CD14-positive monocyte (primary cell): ENCODE measurements around the gene SIM1. TPM values are rescaled to one million over a fixed set of nuclear protein-coding genes. Genes with fewer than 3 reads are reported as not detected.

Source experiments
- DNase-seq, 3 donors: peaks; one replicate each; pipeline ENCODE4 v3.0.0-alpha.2; 2011 to 2022
- H2AFZ ChIP-seq: 2 replicates; pipeline ENCODE4 v1.6.0; 2012; ENCODE audit warnings: mild to moderate bottlenecking, low read depth, low read length, inconsistent platforms; ENCODE audit not compliant: insufficient read depth, poor library complexity, severe bottlenecking
- H3K27ac ChIP-seq, 2 donors: 1 replicate in 1 of 2; 2 replicates in 1 of 2; pipeline ENCODE4 v1.5.1; 2012 to 2013; ENCODE audit warnings: low read length in 2 of 2, control low read depth in 1 of 2, inconsistent platforms in 1 of 2, low read depth in 1 of 2, mild to moderate bottlenecking in 1 of 2
- H3K27me3 ChIP-seq, 2 donors: one replicate each; pipeline versions ENCODE4 v1.6.0 to v1.6.1; 2011 to 2013; ENCODE audit warnings: low read length in 2 of 2; ENCODE audit not compliant: control insufficient read depth in 2 of 2, insufficient read depth in 2 of 2
- H3K36me3 ChIP-seq, 2 donors: replicated peaks in 1 of 2; 1 replicate in 1 of 2; 2 replicates in 1 of 2; pipeline versions ENCODE4 v1.5.1 to v1.6.1; 2012 to 2013; ENCODE audit warnings: low read length in 2 of 2, control low read depth in 1 of 2, inconsistent platforms in 1 of 2, mild to moderate bottlenecking in 1 of 2; ENCODE audit not compliant: insufficient read depth in 2 of 2, control insufficient read depth in 1 of 2
- H3K4me1 ChIP-seq, 2 donors: 1 replicate in 1 of 2; 2 replicates in 1 of 2; pipeline versions ENCODE4 v1.5.1 to v1.6.1; 2012 to 2013; ENCODE audit warnings: low read length in 2 of 2, control low read depth in 1 of 2, inconsistent platforms in 1 of 2, mild to moderate bottlenecking in 1 of 2, moderate library complexity in 1 of 2; ENCODE audit not compliant: insufficient read depth in 2 of 2, control insufficient read depth in 1 of 2
- H3K4me2 ChIP-seq: replicated peaks from 2 replicates; pipeline ENCODE3; 2012; ENCODE audit warnings: low read length, moderate library complexity, mild to moderate bottlenecking; ENCODE audit not compliant: poor library complexity, severe bottlenecking; ENCODE audit errors: extremely low read depth
- H3K4me3 ChIP-seq, 3 experiments: fragments of 200-600 bp in 1 of 3; sonication (generic) in 1 of 3; replicated peaks in 1 of 3; 1 replicate in 2 of 3; 2 replicates in 1 of 3; pipeline ENCODE4 v1.5.1; 2011 to 2013; ENCODE audit warnings: low read length in 3 of 3, mild to moderate bottlenecking in 3 of 3, control low read depth in 2 of 3, low read depth in 2 of 3, inconsistent platforms in 1 of 3, moderate library complexity in 1 of 3
- H3K79me2 ChIP-seq: 2 replicates; pipeline ENCODE4 v1.6.0; 2012; ENCODE audit warnings: mild to moderate bottlenecking, control low read depth, inconsistent platforms, low read length, moderate library complexity; ENCODE audit not compliant: insufficient read depth
- H3K9ac ChIP-seq: 2 replicates; pipeline ENCODE4 v1.6.0; 2017; ENCODE audit warnings: low read length, mild to moderate bottlenecking; ENCODE audit not compliant: insufficient read depth, poor library complexity, severe bottlenecking
- H3K9me3 ChIP-seq, 2 donors: replicated peaks in 1 of 2; 1 replicate in 1 of 2; 2 replicates in 1 of 2; pipeline versions ENCODE4 v1.5.1 to v1.6.1; 2012 to 2013; ENCODE audit warnings: low read length in 2 of 2, control low read depth in 1 of 2; ENCODE audit not compliant: control insufficient read depth in 1 of 2, insufficient read depth in 1 of 2
- H4K20me1 ChIP-seq: 2 replicates; pipeline ENCODE4 v1.6.0; 2012; ENCODE audit warnings: mild to moderate bottlenecking, low read length, control low read depth, moderate library complexity; ENCODE audit not compliant: insufficient read depth
- H3K27ac Mint-ChIP-seq, 7 donors: one replicate each; pipeline ENCODE4 v1.8.0; 2020; ENCODE audit warnings: mild to moderate bottlenecking in 7 of 7, mixed read lengths in 7 of 7, moderate library complexity in 6 of 7, inconsistent platforms in 2 of 7
- H3K27me3 Mint-ChIP-seq, 3 donors: one replicate each; pipeline ENCODE4 v1.8.0; 2021 to 2022; ENCODE audit warnings: low read depth in 3 of 3, mild to moderate bottlenecking in 3 of 3, mixed read lengths in 3 of 3, moderate library complexity in 3 of 3, inconsistent platforms in 1 of 3
- H3K36me3 Mint-ChIP-seq, 2 donors: one replicate each; pipeline ENCODE4 v1.8.0; 2020; ENCODE audit warnings: mixed read lengths in 2 of 2, inconsistent platforms in 1 of 2, mild to moderate bottlenecking in 1 of 2
- H3K4me1 Mint-ChIP-seq: one replicate; pipeline ENCODE4 v1.8.0; 2020; ENCODE audit warnings: mild to moderate bottlenecking, mixed read lengths
- H3K4me3 Mint-ChIP-seq, 2 donors: one replicate each; pipeline ENCODE4 v1.8.0; 2020; ENCODE audit warnings: mild to moderate bottlenecking in 2 of 2, mixed read lengths in 2 of 2, moderate library complexity in 1 of 2
- H3K9me3 Mint-ChIP-seq, 7 donors: one replicate each; pipeline ENCODE4 v1.8.0; 2020 to 2022; ENCODE audit warnings: mixed read lengths in 7 of 7, mild to moderate bottlenecking in 6 of 7, moderate library complexity in 6 of 7, inconsistent platforms in 2 of 7
- CTCF ChIP-seq: fragments of 200-600 bp; IDR thresholded peaks from one replicate; pipeline ENCODE4 v1.8.0; 2022; ENCODE audit warnings: antibody characterized with exemption, mild to moderate bottlenecking
- WGBS: methylation state at CpG from one replicate; pipeline ENCODE4 v1.1.5; 2013; ENCODE audit warnings: missing lambda C conversion rate; ENCODE audit not compliant: insufficient coverage; 5-methylcytosine and 5-hydroxymethylcytosine counted together
- intact Hi-C, 2 donors: fragments of 100-400 bp; cut with micrococcal nuclease; formaldehyde crosslinking; loops; one replicate each; pipeline versions ENCODE4 v1.15.0 to v1.15.1; 2023
- polyA plus RNA-seq, 3 donors: library from polyadenylated mRNA; depleted of rRNA in 1 of 3; unstranded in 2 of 3; stranded (reverse) in 1 of 3; fragments of 300-500 nt in 2 of 3; fragments of >200 nt in 1 of 3; fragmentation: Illumina TruSeq in 2 of 3; gene quantifications; 1 replicate in 2 of 3; 2 replicates in 1 of 3; pipeline ENCODE4 v1.2.3, GENCODE V29; 2012 to 2021

Gene SIM1
- polyA plus RNA-seq, 3 donors = not detected

GRCh38 chr6:100343316-100344077 lies 121.2 kb downstream of the SIM1 start:
- Mint-ChIP-seq H3K4me3 (no peak overlapping the region), H3K4me1 (peaks cover 8% of the 10 kb centered on the region), H3K27ac (peak overlapping the region in 1 of 7 donors; percentile 33), H3K9me3 (peaks cover 0 to 6% (median 3%) of the 10 kb centered on the region in 7 donors), H3K36me3 (no peaks in the 10 kb centered on the region), H3K27me3 (peaks cover 0 to under 1% (median 0%) of the 10 kb centered on the region in 3 donors)
- no peaks in the 10 kb centered on the region for H3K36me3 ChIP-seq
- H3K79me2 ChIP-seq = no peaks in the 10 kb centered on the region
- intact Hi-C loops = no loop called here
- H3K9me3 ChIP-seq = no peaks in the 10 kb centered on the region
- no peaks in the 10 kb centered on the region for H3K27me3 ChIP-seq
- no peak for TF ChIP-seq CTCF
- H3K4me2 ChIP-seq = no peak overlapping the region
- H4K20me1 ChIP-seq = no peaks in the 10 kb centered on the region
- H3K4me3 ChIP-seq = no peak overlapping the region
- no peak overlapping the region for H3K27ac ChIP-seq
- no peaks in the 10 kb centered on the region for H3K4me1 ChIP-seq
- no peak overlapping the region for H3K9ac ChIP-seq
- DNase-seq = peak in 1 of 3 donors; percentile 6
- WGBS = 63% methylated on average over 2 of the region's 4 CpGs
- H2AFZ ChIP-seq = no peak overlapping the region

- Histone ChIP-seq H3K9ac (no peak overlapping the region), H3K4me3 (no peak overlapping the region), H3K9me3 (no peaks in the 10 kb centered on the region), H3K27me3 (no peaks in the 10 kb centered on the region), H2AFZ (no peak overlapping the region), H3K79me2 (no peaks in the 10 kb centered on the region), H3K4me2 (no peak overlapping the region), H3K27ac (no peak overlapping the region), H3K36me3 (no peaks in the 10 kb centered on the region), H4K20me1 (no peaks in the 10 kb centered on the region), H3K4me1 (no peaks in the 10 kb centered on the region)
- peaks cover 7% of the 10 kb centered on the region for H3K4me1 Mint-ChIP-seq
- no peak overlapping the region for H3K27ac Mint-ChIP-seq
- no CpG with 5 or more reads among the region's 3 CpGs for WGBS
- intact Hi-C loops = no loop called here
- peaks cover 0 to 6% (median 3%) of the 10 kb centered on the region in 7 donors for H3K9me3 Mint-ChIP-seq
- no peak for TF ChIP-seq CTCF
- H3K27me3 Mint-ChIP-seq = no peaks in the 10 kb centered on the region
- no peak for DNase-seq
- no peak overlapping the region for H3K4me3 Mint-ChIP-seq
- H3K36me3 Mint-ChIP-seq = no peaks in the 10 kb centered on the region
Measured at GRCh38 chr6:100342830-100343229, 121.9 kb downstream of the SIM1 start.
